AG10803 (cell line): ENCODE measurements around the gene DCXR.

ENCODE experiments used
- DNase-seq: peaks from one replicate; pipeline ENCODE4 v3.0.0; 2010; ENCODE audit warnings: low read depth
- H3K4me3 ChIP-seq: 2 replicates; pipeline ENCODE4 v1.5.1; 2011; ENCODE audit warnings: mild to moderate bottlenecking, low read length, control low read depth
- TF ChIP-seq, protein P1 (sequence below): conservative IDR thresholded peaks from 2 replicates; pipeline ENCODE4 v1.5.1; 2011; ENCODE audit warnings: mild to moderate bottlenecking, low read length, control low read depth, inconsistent platforms

Gene DCXR

DNA sequence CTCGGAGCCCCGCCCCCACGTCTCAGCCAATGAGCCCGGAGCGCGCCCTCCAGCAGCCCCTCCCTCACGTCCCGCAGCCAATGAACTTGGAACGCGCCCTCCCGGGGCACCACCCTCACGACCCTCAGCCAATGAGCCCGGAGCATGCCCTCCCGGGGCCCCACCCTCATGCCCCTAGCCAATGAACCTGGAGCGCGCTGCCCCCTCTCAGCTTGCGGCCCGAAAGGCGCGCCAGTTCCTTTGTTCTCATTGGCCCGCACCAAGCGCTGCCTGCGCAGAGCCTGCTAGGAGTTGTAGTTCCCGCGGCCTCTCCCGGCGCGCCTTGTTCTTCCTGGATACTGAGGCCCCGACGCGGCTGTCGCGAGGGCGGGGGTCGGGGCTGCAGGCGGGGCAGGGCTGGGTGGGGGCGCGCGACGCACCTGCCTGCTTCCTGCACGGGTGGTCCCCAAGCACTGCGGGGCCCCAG is 14.5 kb downstream of the DCXR start, which contains the start of gene LRRC45:
Gene LRRC45 (plus strand): TSS at position 325 of the 466 bp plus-strand sequence. CDS start 339 bp downstream, outside the sequence.
- peak within 1 kb of the TSS; percentile 74 for H3K4me3 ChIP-seq
- DNase-seq: peak; percentile 100
- TF ChIP-seq, protein P1, sequence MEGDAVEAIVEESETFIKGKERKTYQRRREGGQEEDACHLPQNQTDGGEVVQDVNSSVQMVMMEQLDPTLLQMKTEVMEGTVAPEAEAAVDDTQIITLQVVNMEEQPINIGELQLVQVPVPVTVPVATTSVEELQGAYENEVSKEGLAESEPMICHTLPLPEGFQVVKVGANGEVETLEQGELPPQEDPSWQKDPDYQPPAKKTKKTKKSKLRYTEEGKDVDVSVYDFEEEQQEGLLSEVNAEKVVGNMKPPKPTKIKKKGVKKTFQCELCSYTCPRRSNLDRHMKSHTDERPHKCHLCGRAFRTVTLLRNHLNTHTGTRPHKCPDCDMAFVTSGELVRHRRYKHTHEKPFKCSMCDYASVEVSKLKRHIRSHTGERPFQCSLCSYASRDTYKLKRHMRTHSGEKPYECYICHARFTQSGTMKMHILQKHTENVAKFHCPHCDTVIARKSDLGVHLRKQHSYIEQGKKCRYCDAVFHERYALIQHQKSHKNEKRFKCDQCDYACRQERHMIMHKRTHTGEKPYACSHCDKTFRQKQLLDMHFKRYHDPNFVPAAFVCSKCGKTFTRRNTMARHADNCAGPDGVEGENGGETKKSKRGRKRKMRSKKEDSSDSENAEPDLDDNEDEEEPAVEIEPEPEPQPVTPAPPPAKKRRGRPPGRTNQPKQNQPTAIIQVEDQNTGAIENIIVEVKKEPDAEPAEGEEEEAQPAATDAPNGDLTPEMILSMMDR: no peak

DNA sequence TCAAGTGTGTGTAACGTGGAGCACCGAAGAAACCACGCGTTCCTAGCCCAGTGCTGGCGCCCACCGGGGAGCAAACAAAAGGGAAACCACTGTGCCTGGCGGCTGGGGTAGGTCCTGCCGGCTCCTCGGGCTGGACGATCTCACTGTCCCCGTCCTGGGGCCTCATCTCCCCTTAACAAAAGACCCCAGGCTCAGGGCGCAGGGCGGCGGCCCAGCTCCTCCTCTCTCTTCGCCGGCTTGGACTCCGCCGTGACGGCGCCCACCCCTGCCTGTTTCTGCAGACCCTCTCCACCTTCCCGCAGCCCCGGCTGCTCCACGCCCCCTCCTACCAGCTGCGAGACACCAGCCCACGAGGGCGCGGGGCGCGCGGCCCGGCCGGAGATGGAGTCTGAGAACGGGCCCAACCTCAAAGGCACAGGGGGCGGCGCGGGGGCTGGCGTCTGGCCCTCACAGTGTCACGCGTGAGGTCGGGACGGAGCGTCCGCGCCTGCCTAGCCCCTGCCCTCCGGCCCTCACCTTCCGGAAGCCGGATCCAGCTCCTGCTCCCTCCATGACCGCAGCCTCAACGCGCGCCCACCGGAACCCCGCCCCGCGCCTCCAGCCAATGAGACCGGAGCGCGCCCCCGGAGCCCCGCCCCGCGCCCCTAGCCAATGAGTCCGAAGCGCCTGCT is 15.1 kb downstream of the DCXR start, which contains the start of gene CENPX:
Gene CENPX (minus strand): TSS at position 569 of the 671 bp plus-strand sequence. CDS start 17 bp downstream, at position 552.
- peak within 1 kb of the TSS; percentile 74 for H3K4me3 ChIP-seq

DNA sequence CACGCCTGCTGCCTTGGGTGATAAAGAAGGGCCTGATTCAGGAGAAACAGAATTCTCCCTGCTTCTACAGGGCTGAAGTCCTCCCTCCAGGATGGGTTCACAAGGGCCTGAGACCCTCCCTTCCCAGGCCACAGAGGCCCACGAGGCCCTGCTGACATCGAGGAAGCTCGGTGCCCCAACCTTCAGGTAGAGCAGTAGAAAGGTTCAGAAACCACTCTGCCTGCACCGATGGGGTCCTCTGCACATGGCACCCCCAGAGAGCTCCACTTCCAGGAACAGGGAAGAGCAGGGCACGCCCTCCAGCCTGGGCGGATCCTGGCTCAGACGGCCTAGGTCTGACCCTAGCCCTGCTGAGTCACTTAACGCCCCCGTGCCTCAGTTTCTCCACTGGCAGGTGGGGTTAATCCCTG is 15.6 kb downstream of the DCXR start:
- TF ChIP-seq, protein P1: no peak
- no peak for DNase-seq

More for the DNA sequence above, 15.1 kb downstream of the DCXR start, which contains the start of gene CENPX:
- TF ChIP-seq, protein P1: no peak
- DNase-seq: no peak

DNA sequence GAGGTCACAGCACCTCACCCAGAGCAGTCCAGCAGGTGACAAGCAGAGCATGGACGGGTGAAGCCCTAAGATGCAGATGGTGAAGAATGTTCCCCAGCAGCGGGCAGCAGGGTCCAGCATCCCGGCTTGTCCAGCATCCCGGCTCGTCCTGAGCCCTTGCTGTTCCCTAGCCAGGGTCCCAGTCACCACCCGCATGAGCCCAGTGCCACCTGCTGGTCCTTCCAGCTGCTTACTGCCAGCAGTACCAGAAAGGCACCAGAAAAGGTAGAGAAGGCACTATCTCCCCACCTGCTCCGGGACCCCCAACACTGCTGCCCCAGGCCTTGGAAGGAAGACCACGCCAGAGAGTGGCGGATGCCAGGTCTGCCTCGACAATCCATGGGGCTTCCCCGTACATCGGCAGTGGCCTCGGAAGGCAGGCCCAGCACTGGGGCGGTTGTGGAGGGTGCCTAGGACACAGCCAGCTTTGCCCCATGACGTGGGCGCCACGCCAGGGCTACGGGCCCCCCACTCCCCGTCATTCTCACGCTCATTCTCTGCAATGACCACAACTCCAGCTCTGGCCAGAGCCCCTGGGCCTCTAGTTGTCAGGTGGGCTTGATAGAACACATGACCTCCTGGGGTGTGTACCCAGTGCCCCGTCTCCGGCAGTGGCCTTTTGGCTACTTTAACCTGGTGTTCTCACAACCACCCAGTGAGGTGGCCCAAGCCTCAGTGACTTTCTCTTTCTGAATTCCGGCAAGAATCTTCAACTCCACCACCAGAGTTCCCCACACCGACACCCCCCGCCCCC is 16.2 kb downstream of the DCXR start:
- TF ChIP-seq, protein P1: peak; percentile 86
- DNase-seq: peak; percentile 77

More for the DNA sequence above, 15.6 kb downstream of the DCXR start:
- peak overlapping the region; percentile 74 for H3K4me3 ChIP-seq

DNA sequence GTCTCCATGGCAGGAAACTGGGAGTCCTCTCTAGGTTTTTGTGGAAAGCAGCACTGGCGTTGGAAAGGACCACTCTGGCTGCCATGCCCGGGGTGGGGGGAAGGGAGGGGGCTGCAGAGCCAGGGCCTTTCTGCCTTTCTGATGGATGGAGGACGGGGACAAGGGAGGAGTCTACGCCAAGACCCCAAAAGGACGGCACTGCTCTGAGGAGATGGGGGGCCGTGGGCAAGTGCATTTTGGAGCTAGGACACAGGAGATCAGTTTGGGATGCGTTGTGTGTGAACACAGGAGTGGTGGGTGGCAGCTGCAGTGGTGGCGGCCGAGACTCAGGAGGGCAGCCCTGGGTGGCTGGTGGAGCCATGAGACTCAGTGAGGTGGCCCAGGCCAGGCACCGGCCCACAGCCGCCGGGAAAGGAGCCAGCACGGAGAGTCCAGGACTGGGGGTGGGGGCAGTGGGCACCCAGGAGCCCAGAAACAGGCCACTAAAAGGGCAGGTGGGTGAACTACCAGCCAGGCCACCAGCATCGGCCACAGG is 16.9 kb downstream of the DCXR start:
- DNase-seq: no peak
- TF ChIP-seq, protein P1: no peak
- H3K4me3 ChIP-seq: no peak overlapping the region

More for the DNA sequence above, 16.2 kb downstream of the DCXR start:
- H3K4me3 ChIP-seq: peak overlapping the region; percentile 74

DNA sequence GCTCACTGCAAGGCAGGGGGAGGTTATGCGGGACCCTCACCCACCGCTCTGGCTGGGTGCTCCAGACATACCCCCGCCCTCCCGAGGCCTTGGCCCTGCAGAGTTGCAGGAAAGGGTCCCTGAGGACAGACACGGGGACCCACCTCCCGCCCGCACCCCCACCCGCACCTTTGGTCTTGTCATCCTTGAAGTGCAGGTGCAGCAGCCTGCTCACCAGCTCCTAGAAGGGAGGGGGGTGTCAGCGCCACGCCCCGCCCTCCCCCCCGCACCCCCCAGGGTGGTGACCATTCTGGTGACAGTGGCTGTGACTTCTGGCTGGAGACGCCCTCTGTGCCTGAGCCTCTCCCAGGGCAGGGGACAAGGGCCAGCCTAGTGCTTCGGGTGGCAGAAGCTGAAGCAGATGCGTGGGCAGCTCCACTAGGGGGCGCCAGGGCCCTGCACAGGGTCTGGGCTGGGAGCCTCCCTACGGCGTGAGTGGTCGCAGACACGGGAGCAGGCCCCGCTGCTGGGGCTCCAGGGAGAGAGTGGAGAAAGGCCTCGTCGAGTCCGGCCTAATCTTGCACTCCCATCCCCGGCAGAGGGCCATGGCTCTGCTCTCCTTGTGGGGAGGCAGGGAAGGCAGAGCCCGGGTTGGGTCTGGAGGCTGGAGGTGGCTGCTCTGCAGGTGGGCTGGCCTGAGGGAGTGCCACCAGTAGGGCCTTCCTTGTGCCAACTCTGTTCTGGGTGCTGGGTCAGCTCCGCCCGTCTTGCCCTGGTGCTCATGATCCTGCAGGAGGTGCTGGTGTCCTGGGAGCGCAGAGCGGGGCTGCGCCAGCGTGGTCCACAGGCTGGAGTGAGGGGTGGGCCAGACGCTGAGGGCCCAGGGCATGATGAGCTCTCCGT is 17.6 kb downstream of the DCXR start:
- H3K4me3 ChIP-seq: no peak overlapping the region
- TF ChIP-seq, protein P1: peak; percentile 62
- DNase-seq: peak; percentile 16
